ENCODE data around the gene NDUFV1.

- TF ChIP-seq CTCF (IDR thresholded peaks at IDR 0.05; ENCODE audit: borderline replicate concordance, extremely low read depth, low read length, poor library complexity, severe bottlenecking) = no peak
- TF ChIP-seq EZH2 (IDR thresholded peaks at IDR 0.05; ENCODE audit: borderline replicate concordance, low read depth, low read length, severe bottlenecking) = no peak
Measured at GRCh38 chr11:67572305-67572704, 34.4 kb upstream of the NDUFV1 start.

All from DND-41 (cell line).